Mucosa of descending colon (tissue), 3 donors: ENCODE results near the gene KIAA0825. TPM values are rescaled to one million over a fixed set of nuclear protein-coding genes. Genes with fewer than 3 reads are reported as not detected.

Source experiments
- ATAC-seq: fragments of 200-7000 bp; cut with Tn5 transposase; one replicate; pipeline ENCODE4 v1.9.1; 2020; ENCODE audit warnings: mild to moderate bottlenecking, moderate library complexity
- DNase-seq, 3 donors: peaks; one replicate each; pipeline ENCODE4 v3.0.0-alpha.2; 2020
- H3K36me3 ChIP-seq: fragments of 200-600 bp; one replicate; pipeline ENCODE4 v1.8.0; 2021; ENCODE audit warnings: low read depth, mild to moderate bottlenecking
- H3K4me1 ChIP-seq: fragments of 200-600 bp; one replicate; pipeline ENCODE4 v1.8.0; 2021; ENCODE audit warnings: low read depth, mild to moderate bottlenecking
- H3K4me3 ChIP-seq: fragments of 200-600 bp; one replicate; pipeline ENCODE4 v1.8.0; 2021; ENCODE audit warnings: mild to moderate bottlenecking
- H3K9me3 ChIP-seq: fragments of 200-600 bp; one replicate; pipeline ENCODE4 v1.8.0; 2021; ENCODE audit warnings: mild to moderate bottlenecking
- intact Hi-C, 2 donors: fragments of 100-400 bp; cut with DNase I in 1 of 2; cut with micrococcal nuclease in 1 of 2; formaldehyde crosslinking; loops; one replicate each; pipeline versions ENCODE4 v1.11.0 to v1.11.1; 2022; cut with DNase I, micrococcal nuclease
- total RNA-seq, 3 donors: library from RNA; stranded (reverse); fragmentation: NEBNext Ultra II Directional in 2 of 3; extraction: Animal tissue kit (Norgen Biotek cat#: 25700) in 2 of 3; gene quantifications; one replicate each; pipeline versions ENCODE4 v1.2.1 to v1.2.4, GENCODE V29; 2021 to 2023
- TF ChIP-seq, protein P1 (sequence below): fragments of 200-600 bp; IDR thresholded peaks from one replicate; pipeline ENCODE4 v1.8.0; 2022; ENCODE audit warnings: antibody characterized with exemption, mild to moderate bottlenecking
- donor health status: DM: no; HTN: no; CAD: no; lungs with moderate emphysema.
- donor health status: DM: no; HTN: no; CAD: no.
- donor health status: DM: no; HTN: yes; CAD: no.

KIAA0825 gene
- total RNA-seq, 3 donors from 2014 or later, result 2.6 to 3.6 (median 3.1) TPM

DNA sequence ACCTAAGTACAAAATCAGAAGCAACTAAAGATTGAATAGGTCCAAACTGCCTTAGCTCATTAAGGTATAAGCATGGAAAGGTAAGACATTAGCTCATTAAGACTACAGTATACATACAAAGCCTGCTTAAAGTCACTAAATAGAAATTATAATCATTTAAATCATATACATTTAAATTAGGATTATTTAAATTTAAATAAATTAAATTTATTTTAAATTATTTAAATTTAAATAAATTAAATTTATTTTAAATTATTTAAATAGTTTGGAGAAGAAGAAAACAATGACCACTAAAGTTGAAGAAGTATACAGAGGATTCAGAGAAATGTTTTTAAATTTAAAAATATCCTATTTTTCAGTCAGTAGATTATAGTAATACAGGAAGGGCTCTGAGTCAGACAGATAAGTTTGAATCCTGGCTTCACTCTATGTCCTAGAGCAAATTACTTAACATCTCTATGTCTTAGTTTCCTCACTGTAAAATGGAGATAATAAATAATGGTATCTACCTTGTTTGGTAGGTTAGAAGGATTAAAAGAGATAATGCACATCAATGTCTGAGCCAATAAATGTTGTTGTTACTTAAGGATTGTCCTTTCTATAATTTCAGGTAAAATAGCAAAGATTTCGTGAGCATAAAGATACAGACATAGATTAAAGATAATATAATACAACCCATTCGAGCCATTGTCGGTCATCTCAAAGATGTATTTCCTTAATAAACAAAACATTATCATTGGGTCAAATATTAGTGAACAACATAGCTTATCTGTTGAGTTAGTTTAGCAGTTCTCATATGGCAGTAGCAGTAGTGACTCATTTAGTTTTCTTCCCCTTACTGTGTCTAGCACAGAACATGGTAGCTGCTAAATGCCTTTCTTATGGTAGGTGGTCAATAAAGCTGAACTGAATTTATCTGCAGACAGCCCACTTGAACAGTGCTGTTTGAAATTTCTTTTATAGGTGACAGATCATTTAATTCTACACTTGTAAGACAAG, 100.6 kb downstream of the KIAA0825 start:
- no peaks in the 10 kb centered on the region for H3K9me3 ChIP-seq
- TF ChIP-seq, protein P1, sequence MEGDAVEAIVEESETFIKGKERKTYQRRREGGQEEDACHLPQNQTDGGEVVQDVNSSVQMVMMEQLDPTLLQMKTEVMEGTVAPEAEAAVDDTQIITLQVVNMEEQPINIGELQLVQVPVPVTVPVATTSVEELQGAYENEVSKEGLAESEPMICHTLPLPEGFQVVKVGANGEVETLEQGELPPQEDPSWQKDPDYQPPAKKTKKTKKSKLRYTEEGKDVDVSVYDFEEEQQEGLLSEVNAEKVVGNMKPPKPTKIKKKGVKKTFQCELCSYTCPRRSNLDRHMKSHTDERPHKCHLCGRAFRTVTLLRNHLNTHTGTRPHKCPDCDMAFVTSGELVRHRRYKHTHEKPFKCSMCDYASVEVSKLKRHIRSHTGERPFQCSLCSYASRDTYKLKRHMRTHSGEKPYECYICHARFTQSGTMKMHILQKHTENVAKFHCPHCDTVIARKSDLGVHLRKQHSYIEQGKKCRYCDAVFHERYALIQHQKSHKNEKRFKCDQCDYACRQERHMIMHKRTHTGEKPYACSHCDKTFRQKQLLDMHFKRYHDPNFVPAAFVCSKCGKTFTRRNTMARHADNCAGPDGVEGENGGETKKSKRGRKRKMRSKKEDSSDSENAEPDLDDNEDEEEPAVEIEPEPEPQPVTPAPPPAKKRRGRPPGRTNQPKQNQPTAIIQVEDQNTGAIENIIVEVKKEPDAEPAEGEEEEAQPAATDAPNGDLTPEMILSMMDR, result no peak
- H3K4me1 ChIP-seq, result no peaks in the 10 kb centered on the region
- H3K4me3 ChIP-seq, result no peak overlapping the region
- H3K36me3 ChIP-seq, result no peaks in the 10 kb centered on the region
- DNase-seq (no peak), ATAC-seq (no peak)
- intact Hi-C loops, result no loop called here

DNA sequence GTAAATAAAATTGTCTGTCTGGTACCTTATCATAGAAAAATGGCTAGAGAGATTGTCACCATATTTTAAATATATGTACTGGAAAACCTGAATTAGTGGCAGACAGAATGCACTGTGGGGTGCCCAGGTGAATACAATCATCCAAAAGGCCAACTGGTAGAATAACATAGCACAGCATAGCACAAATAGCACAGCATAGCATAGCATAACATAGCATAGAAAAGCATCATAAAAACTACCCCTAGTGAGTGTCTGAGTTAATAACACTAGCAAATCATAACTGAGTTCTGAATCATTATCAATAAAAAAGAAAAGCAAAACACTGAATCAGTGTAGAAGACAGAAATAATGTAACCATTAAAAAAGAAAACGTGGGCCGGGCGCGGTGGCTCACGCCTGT, 102.3 kb downstream of the KIAA0825 start:
- Histone ChIP-seq H3K9me3 (no peaks in the 10 kb centered on the region), H3K4me1 (no peaks in the 10 kb centered on the region), H3K4me3 (no peak overlapping the region), H3K36me3 (no peaks in the 10 kb centered on the region)
- intact Hi-C loops, result no loop called here
- DNase-seq, result no peak
- TF ChIP-seq, protein P1, result no peak
- ATAC-seq, result no peak

DNA sequence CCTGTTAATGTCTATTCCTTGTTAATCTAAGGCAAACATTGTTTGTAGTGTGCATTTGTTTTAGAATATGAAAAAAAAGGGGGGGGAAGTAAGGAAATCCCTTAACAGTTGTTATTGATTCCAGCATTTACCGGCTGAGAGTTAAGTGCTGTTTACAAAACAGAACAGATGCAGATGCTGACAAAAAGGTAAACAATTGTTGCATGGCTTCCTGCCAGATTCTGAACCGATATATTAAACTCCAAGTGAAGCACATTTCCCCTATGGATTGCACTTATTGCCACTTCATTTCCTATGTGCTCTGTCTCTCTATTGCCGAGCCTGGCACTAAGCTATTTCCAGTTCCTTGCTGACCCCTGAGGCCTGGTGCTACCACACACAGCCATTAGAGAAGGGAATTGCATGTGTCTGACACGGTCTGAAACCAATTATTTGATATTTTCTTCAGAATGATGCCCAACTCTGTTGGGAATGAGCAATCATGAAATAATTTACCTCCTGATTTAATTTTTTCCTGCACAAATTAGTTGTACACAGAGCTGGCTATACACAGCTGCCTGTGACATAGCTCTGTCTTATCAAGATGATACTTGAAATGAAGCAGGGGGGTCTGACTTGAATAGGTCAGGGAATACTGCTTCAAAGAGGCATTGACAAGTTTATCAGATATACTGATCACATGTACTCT, 109.8 kb downstream of the KIAA0825 start:
- no peak overlapping the region for H3K4me3 ChIP-seq
- H3K4me1 ChIP-seq, result no peaks in the 10 kb centered on the region
- intact Hi-C loops, result no loop called here
- H3K9me3 ChIP-seq, result no peaks in the 10 kb centered on the region
- DNase-seq, result no peak
- no peak for ATAC-seq
- no peaks in the 10 kb centered on the region for H3K36me3 ChIP-seq
- TF ChIP-seq, protein P1, result no peak

- no peaks in the 10 kb centered on the region for H3K4me1 ChIP-seq
- intact Hi-C loops, result no loop called here
These were observed 112.9 kb downstream of the KIAA0825 start for GRCh38 chr5:94505327-94506068.

GRCh38 chr5:94503677-94504076, 114.7 kb downstream of the KIAA0825 start:
- no peak overlapping the region for H3K4me3 ChIP-seq
- TF ChIP-seq, protein P1, result no peak
- no peaks in the 10 kb centered on the region for H3K36me3 ChIP-seq
- no peak for DNase-seq
- no peak for ATAC-seq
- H3K4me1 ChIP-seq, result no peaks in the 10 kb centered on the region
- intact Hi-C loops, result no loop called here
- no peaks in the 10 kb centered on the region for H3K9me3 ChIP-seq

More at GRCh38 chr5:94505327-94506068, 112.9 kb downstream of the KIAA0825 start:
- ATAC-seq (no peak), DNase-seq (no peak)
- TF ChIP-seq, protein P1, result no peak
- no peaks in the 10 kb centered on the region for H3K9me3 ChIP-seq
- no peak overlapping the region for H3K4me3 ChIP-seq
- no peaks in the 10 kb centered on the region for H3K36me3 ChIP-seq
